Type B pancreatic cell (in vitro differentiated cells): ENCODE data around the gene HMCN2. TPM values are rescaled to one million over a fixed set of nuclear protein-coding genes. Genes with fewer than 3 reads are reported as not detected.
A peak's percentile ranks its signal among the peaks of the same experiment; 100 is the strongest.

Experiments used
- DNase-seq: peaks from one replicate; pipeline ENCODE4 v3.0.0; 2021; ENCODE audit warnings: mixed read lengths; ENCODE audit not compliant: unreplicated experiment; ENCODE audit errors: extremely low spot score
- H3K27ac Mint-ChIP-seq: 2 replicates; pipeline ENCODE4 v1.8.0; 2021; ENCODE audit warnings: mild to moderate bottlenecking, mixed read lengths
- H3K27me3 Mint-ChIP-seq: 2 replicates; pipeline ENCODE4 v1.8.0; 2021; ENCODE audit warnings: mixed read lengths
- H3K36me3 Mint-ChIP-seq: 2 replicates; pipeline ENCODE4 v1.8.0; 2021; ENCODE audit warnings: mixed read lengths
- H3K4me1 Mint-ChIP-seq: one replicate; pipeline ENCODE4 v1.8.0; 2021; ENCODE audit warnings: mixed read lengths; ENCODE audit not compliant: unreplicated experiment
- H3K4me3 Mint-ChIP-seq: 2 replicates; pipeline ENCODE4 v1.8.0; 2021; ENCODE audit warnings: mild to moderate bottlenecking, mixed read lengths
- H3K9me3 Mint-ChIP-seq: 2 replicates; pipeline ENCODE4 v1.8.0; 2021; ENCODE audit warnings: mixed read lengths
- total RNA-seq: library from RNA; stranded (reverse); gene quantifications from 2 replicates; pipeline ENCODE4 v1.2.1, GENCODE V29; 2021; ENCODE audit warnings: low replicate concordance
- TF ChIP-seq, protein P1 (sequence below): fragments of 200-600 bp; sonication (generic); conservative IDR thresholded peaks from 2 replicates; pipeline ENCODE4 v1.5.0; 2021; ENCODE audit warnings: antibody characterized with exemption, mild to moderate bottlenecking

Gene HMCN2
- total RNA-seq, 1 donor from 2014 or later, result 0.12 TPM

DNA sequence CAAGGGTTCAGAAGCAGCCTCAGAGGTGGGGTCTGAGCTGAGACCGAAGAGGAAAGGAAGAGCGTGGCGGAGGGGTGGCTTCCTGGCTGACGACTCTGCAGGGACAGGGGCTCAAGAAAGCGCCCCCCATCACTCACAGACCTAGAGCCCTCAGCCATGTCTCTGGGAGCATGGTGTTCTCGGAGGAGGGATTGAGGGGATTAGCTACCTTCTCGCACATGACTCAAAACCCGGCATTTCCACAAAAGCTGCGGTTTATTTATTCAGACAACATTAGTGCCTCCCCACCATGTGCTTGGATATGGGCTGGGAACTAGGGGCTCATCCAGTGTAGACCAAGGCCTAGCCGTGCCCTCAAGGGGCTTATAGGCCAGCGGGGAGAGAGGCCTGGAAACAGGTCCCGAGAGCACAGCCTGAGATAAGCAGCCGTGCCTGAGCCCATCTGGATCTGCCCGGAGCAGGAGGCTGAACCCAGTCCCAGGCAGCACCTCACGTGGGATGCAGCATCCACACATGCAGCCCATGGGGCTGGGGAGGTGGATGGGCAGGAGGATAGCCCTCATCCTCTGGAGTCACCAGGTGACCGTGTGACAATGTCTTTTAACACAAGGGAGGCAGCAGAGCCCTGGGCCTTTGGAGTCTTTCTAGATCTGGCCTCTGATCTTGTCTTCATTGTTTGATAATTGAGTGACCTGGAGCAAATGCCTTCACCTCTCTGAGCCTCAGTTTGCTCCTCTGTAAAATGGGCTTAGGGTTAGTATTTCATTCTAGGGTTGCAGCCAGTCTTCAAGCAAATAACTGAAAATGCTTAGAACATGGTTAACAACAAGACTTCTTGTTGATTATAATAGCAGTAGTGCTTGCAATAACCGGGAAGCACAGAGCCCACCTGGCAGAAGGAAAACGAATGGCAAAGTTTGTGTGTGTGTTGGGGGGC lies 878 bp upstream of the HMCN2 start:
- TF ChIP-seq, protein P1, sequence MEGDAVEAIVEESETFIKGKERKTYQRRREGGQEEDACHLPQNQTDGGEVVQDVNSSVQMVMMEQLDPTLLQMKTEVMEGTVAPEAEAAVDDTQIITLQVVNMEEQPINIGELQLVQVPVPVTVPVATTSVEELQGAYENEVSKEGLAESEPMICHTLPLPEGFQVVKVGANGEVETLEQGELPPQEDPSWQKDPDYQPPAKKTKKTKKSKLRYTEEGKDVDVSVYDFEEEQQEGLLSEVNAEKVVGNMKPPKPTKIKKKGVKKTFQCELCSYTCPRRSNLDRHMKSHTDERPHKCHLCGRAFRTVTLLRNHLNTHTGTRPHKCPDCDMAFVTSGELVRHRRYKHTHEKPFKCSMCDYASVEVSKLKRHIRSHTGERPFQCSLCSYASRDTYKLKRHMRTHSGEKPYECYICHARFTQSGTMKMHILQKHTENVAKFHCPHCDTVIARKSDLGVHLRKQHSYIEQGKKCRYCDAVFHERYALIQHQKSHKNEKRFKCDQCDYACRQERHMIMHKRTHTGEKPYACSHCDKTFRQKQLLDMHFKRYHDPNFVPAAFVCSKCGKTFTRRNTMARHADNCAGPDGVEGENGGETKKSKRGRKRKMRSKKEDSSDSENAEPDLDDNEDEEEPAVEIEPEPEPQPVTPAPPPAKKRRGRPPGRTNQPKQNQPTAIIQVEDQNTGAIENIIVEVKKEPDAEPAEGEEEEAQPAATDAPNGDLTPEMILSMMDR, result no peak
- H3K36me3 Mint-ChIP-seq, result peaks cover 3% of the 10 kb centered on the region
- H3K27ac Mint-ChIP-seq, result no peak overlapping the region
- peak overlapping the region; percentile 69 for H3K4me3 Mint-ChIP-seq
- peaks cover 88% of the 10 kb centered on the region for H3K27me3 Mint-ChIP-seq
- DNase-seq, result no peak
- H3K9me3 Mint-ChIP-seq, result no peaks in the 10 kb centered on the region
- H3K4me1 Mint-ChIP-seq, result peaks cover 9% of the 10 kb centered on the region

DNA sequence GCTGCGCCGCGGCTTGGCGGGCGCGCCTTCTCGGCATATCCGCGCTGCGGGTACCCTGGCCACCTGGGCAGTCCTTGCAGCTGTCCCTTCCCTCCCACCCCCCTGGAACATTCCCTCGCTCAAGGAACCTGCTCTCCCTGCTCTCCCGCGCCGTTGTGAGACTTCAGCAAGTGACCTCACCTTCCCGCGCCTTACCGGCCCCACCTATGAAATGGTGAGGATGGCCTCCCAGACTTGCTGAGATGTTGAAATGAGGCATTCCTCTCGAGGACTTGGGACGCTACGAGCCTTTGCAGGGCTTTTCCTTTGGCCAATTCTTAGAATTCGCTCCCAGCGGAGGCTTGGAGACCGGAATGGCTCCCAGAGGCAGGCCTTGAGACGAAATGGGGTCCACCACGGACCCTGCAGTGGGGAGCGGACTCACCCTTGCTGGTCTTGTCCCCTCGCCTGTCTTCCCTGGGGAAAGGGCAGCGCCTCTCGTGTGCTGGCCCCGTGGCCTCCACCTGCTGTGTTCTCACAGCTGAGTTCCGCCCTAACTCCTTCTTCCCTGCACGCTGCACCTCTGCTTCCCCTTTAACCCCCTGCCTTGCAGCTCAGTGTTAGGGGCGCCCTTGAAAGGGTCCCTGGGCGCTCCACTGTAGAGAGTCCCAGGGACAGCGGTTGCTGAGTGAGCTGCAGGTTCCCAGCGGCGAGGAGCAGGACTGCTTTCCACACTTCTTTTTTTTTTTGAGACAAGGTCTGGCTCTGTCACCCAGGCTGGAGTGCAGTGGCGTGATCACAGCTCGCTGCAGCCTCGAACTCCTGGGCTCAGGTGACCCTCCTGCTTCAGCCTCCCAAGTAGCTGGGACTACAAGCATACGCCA lies 907 bp downstream of the HMCN2 start:
- Mint-ChIP-seq H3K27me3 (peaks cover 92% of the 10 kb centered on the region), H3K27ac (no peak overlapping the region), H3K36me3 (peaks cover 3% of the 10 kb centered on the region), H3K4me1 (peaks cover 9% of the 10 kb centered on the region), H3K4me3 (peak overlapping the region; percentile 84), H3K9me3 (no peaks in the 10 kb centered on the region)
- no peak for DNase-seq
- TF ChIP-seq, protein P1, result no peak

DNA sequence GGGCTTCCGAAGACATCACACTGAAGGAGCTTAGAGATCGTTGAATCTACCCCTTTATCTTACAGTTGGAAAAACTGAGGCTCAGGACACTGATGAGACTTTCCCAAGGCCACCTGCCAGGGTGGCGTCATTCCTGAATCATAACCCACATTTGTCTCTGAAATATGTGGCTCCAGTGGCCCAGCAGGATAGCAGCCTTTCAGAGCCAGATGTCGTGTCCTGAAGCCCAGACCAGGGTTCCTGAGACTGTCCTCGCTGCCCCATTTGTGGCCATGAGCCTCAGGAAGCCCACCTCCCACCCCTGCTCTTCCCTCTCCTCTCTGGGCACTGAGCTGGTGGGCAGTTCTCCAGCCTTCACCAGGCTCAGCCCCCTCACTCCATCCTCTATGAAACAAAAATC lies 2.4 kb downstream of the HMCN2 start:
- Mint-ChIP-seq H3K27me3 (peaks cover 86% of the 10 kb centered on the region), H3K36me3 (peaks cover 3% of the 10 kb centered on the region), H3K27ac (peak overlapping the region; percentile 64), H3K4me3 (no peak overlapping the region), H3K9me3 (no peaks in the 10 kb centered on the region), H3K4me1 (peaks cover 9% of the 10 kb centered on the region)
- TF ChIP-seq, protein P1, result no peak
- no peak for DNase-seq

DNA sequence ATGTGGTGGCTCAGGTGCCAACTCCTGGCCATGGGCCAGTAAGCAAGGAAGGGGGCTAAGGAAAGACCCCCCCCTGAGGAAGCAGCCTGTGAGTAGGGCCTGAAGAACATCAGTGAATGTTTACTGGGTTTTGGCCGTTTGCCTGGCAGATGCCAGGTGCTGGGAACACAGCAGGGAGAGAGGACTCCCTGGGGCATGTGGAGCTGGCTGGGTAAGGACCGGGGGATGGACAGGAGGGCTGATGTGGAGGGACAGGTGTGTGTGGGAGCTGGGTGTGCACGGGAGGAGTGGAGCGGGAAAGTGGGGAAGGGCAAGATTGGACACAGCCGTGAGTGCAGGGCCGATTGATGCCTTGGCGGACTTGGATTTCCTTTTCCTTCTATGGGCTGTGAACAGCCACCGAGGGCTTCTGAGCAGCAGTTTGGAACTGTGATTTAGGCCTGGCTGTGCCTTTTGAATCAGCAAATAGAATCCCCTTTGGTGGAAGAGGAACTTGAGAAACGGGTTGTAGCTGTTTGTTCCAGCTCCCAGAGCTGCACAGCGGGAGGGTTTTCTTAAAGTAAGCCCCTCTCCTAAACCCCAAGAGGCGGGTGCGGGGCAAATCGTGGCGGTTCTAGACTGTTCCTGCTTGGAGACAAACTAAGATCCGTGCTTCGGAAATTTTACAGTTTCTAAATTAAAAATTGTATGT lies 3.1 kb downstream of the HMCN2 start:
- peaks cover 79% of the 10 kb centered on the region for H3K27me3 Mint-ChIP-seq
- TF ChIP-seq, protein P1, result no peak

DNA sequence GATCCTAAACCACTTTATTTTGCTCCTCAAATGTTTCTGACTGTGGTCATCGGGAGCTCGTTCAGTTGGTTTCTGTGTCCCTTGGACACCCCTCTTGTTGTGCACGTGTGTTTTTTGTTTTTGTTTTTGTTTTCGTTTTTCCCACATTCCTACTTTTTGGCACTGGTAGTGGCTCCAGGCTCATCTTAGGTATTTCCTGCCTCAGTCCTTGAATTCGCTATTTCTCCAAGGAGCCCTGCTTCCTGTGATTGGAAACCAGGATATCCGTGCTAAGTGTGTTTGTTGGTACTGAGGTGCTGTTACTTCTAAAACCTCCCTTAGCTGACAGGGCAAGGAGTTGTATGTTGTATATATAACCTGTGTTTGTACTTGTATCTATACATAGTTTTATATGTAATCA lies 5.9 kb downstream of the HMCN2 start:
- TF ChIP-seq, protein P1, result no peak
- Mint-ChIP-seq H3K27me3 (peaks cover 57% of the 10 kb centered on the region), H3K36me3 (no peaks in the 10 kb centered on the region), H3K9me3 (no peaks in the 10 kb centered on the region), H3K4me1 (peaks cover 5% of the 10 kb centered on the region), H3K27ac (no peak overlapping the region), H3K4me3 (no peak overlapping the region)
- DNase-seq, result no peak

More for the DNA sequence above, 3.1 kb downstream of the HMCN2 start:
- Mint-ChIP-seq H3K9me3 (no peaks in the 10 kb centered on the region), H3K4me3 (no peak overlapping the region), H3K27ac (peak overlapping the region; percentile 64), H3K4me1 (peaks cover 9% of the 10 kb centered on the region), H3K36me3 (no peaks in the 10 kb centered on the region)
- DNase-seq, result no peak
